Measurements from ENCODE around the gene ARHGAP6. TPM values are rescaled to one million over a fixed set of nuclear protein-coding genes. Genes with fewer than 3 reads are reported as not detected.

Gene ARHGAP6, protein sequence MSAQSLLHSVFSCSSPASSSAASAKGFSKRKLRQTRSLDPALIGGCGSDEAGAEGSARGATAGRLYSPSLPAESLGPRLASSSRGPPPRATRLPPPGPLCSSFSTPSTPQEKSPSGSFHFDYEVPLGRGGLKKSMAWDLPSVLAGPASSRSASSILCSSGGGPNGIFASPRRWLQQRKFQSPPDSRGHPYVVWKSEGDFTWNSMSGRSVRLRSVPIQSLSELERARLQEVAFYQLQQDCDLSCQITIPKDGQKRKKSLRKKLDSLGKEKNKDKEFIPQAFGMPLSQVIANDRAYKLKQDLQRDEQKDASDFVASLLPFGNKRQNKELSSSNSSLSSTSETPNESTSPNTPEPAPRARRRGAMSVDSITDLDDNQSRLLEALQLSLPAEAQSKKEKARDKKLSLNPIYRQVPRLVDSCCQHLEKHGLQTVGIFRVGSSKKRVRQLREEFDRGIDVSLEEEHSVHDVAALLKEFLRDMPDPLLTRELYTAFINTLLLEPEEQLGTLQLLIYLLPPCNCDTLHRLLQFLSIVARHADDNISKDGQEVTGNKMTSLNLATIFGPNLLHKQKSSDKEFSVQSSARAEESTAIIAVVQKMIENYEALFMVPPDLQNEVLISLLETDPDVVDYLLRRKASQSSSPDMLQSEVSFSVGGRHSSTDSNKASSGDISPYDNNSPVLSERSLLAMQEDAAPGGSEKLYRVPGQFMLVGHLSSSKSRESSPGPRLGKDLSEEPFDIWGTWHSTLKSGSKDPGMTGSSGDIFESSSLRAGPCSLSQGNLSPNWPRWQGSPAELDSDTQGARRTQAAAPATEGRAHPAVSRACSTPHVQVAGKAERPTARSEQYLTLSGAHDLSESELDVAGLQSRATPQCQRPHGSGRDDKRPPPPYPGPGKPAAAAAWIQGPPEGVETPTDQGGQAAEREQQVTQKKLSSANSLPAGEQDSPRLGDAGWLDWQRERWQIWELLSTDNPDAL (N-terminal part only)
- 16.7 TPM for total RNA-seq
- long read RNA-seq, transcript ARHGAP6-205 (13 exons, 3,883 nt) = major isoform, 6 of 32 reads
- long read RNA-seq, partial matches to known transcripts = 18 of 32 reads
- long read RNA-seq, other reads (novel, unspliced or antisense) = 7 of 32 reads

- no peak for TF ChIP-seq CTCF (IDR thresholded peaks at IDR 0.05)
- Histone ChIP-seq H3K27ac (peak within 1 kb of the TSS; percentile 49), H3K27me3 (ENCODE audit: low read depth) (peaks cover 16% of the 10 kb centered on the region), H3K4me3 (peak within 1 kb of the TSS; percentile 52), H3K4me1 (no peaks in the 10 kb centered on the region), H3K9me3 (no peaks in the 10 kb centered on the region), H3K36me3 (no peaks in the 10 kb centered on the region)
- intact Hi-C loops (cut with DNase I) = no loop called here
- ATAC-seq = peak; percentile 71 to 73
- DNase-seq = peak; percentile 33
These were observed at the start of gene ARHGAP6 for GRCh38 chrX:11665168-11666111. TSS of gene ARHGAP6 (minus strand) at chrX:11665920. CDS start at chrX:11664828, 1,092 bp downstream.

GRCh38 chrX:11704725-11705495, 39.2 kb upstream of the ARHGAP6 start:
- ATAC-seq (no peak), DNase-seq (no peak)
- Histone ChIP-seq H3K27me3 (ENCODE audit: low read depth) (no peaks in the 10 kb centered on the region), H3K36me3 (no peaks in the 10 kb centered on the region), H3K4me3 (no peak overlapping the region), H3K9me3 (no peaks in the 10 kb centered on the region), H3K27ac (no peak overlapping the region), H3K4me1 (no peaks in the 10 kb centered on the region)
- no peak for TF ChIP-seq CTCF (IDR thresholded peaks at IDR 0.05)
- intact Hi-C loops (cut with DNase I) = no loop called here

GRCh38 chrX:11703855-11704254, 38.1 kb upstream of the ARHGAP6 start:
- no peak for DNase-seq
- no peak overlapping the region for H3K27ac ChIP-seq
- H3K4me3 ChIP-seq = no peak overlapping the region
- intact Hi-C loops (cut with DNase I) = no loop called here
- no peaks in the 10 kb centered on the region for H3K9me3 ChIP-seq
- TF ChIP-seq CTCF (IDR thresholded peaks at IDR 0.05) = no peak
- H3K36me3 ChIP-seq = no peaks in the 10 kb centered on the region
- H3K27me3 ChIP-seq (ENCODE audit: low read depth) = no peaks in the 10 kb centered on the region
- ATAC-seq = no peak
- H3K4me1 ChIP-seq = no peaks in the 10 kb centered on the region

DNA sequence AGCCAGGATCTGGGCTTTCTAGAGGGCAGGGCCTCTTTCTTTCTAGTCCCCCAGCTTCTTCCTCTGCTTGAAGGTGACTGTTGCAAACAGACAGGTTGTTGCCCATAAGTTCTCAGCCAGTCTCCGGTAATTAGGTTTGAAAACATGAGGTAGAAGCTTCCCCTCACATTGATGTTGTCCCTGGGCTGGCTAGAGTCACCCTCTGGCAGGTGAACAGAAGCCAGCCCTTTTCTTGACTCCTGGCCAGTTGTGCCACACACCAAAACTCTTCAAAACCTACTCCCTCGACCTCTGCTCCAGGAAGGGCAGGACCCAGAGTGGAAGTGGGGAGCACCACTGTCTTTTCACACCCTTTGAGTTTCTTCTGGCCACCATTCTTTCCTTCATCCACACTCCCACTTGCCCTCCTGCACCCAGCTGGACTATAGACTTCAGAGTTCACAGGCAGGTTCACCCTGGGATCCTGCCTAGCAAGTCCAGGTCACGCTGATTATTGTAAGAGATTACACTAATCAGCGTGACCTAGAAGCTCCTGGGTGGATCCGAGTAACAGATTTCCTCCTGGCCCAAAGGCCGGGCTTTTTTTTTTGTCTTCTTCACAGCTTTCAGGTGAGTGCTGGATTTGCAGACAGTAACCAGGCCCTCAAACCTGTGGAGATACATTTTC, 37.4 kb upstream of the ARHGAP6 start:
- no peak for TF ChIP-seq CTCF (IDR thresholded peaks at IDR 0.05)
- H3K36me3 ChIP-seq = no peaks in the 10 kb centered on the region
- no peak for DNase-seq
- ATAC-seq = no peak
- no peak overlapping the region for H3K4me3 ChIP-seq
- no peaks in the 10 kb centered on the region for H3K9me3 ChIP-seq
- intact Hi-C loops (cut with DNase I) = no loop called here
- no peaks in the 10 kb centered on the region for H3K4me1 ChIP-seq
- H3K27ac ChIP-seq = no peak overlapping the region
- no peaks in the 10 kb centered on the region for H3K27me3 ChIP-seq (ENCODE audit: low read depth)

Data from lower lobe of right lung (tissue), 2 donors.